MM.1S (cell line): ENCODE measurements around the gene EIF3L.
A peak's percentile ranks its signal among the peaks of the same experiment; 100 is the strongest.

Experiments used
- DNase-seq: peaks from one replicate; pipeline ENCODE4 v3.0.0-alpha.2; 2015
- H2AFZ ChIP-seq: fragments of 300-600 bp; sonication (generic); 2 replicates; pipeline ENCODE4 v1.6.0; 2016; ENCODE audit warnings: antibody characterized with exemption, low read length
- H3F3A ChIP-seq: fragments of 300-600 bp; sonication (generic); 2 replicates; pipeline ENCODE4 v1.6.1; 2016; ENCODE audit warnings: mild to moderate bottlenecking, antibody characterized with exemption, low read length, moderate library complexity, mixed read lengths; ENCODE audit not compliant: insufficient read depth
- H3K27ac ChIP-seq: fragments of 300-600 bp; sonication (generic); 2 replicates; pipeline ENCODE4 v1.5.1; 2016; ENCODE audit warnings: mild to moderate bottlenecking, low read length
- H3K27me3 ChIP-seq: fragments of 300-600 bp; sonication (generic); replicated peaks from 2 replicates; pipeline ENCODE4 v1.6.0; 2016; ENCODE audit warnings: low read length; ENCODE audit not compliant: insufficient read depth
- H3K36me3 ChIP-seq: fragments of 300-600 bp; sonication (generic); replicated peaks from 2 replicates; pipeline ENCODE4 v1.6.1; 2016; ENCODE audit warnings: mild to moderate bottlenecking, low read length, mixed read lengths; ENCODE audit not compliant: insufficient read depth
- H3K4me1 ChIP-seq: fragments of 300-600 bp; sonication (generic); 2 replicates; pipeline ENCODE4 v1.6.1; 2016; ENCODE audit warnings: low read length, mixed read lengths
- H3K4me2 ChIP-seq: fragments of 300-600 bp; sonication (generic); 2 replicates; pipeline ENCODE4 v1.6.0; 2016; ENCODE audit warnings: low read depth, low read length
- H3K4me3 ChIP-seq: fragments of 300-600 bp; sonication (generic); 2 replicates; pipeline ENCODE4 v1.5.1; 2016; ENCODE audit warnings: low read length, mixed read lengths
- H3K79me2 ChIP-seq: fragments of 300-600 bp; sonication (generic); 2 replicates; pipeline ENCODE4 v1.6.1; 2016; ENCODE audit warnings: mixed run types, low read length, mixed read lengths
- H3K9ac ChIP-seq: fragments of 300-600 bp; sonication (generic); 2 replicates; pipeline ENCODE4 v1.6.1; 2016; ENCODE audit warnings: low read length, mixed read lengths
- H3K9me2 ChIP-seq: fragments of 300-600 bp; sonication (generic); replicated peaks from 2 replicates; pipeline ENCODE4 v1.6.1; 2016; ENCODE audit warnings: mild to moderate bottlenecking, low read length, mixed read lengths; ENCODE audit not compliant: insufficient read depth
- H3K9me3 ChIP-seq: fragments of 300-600 bp; sonication (generic); replicated peaks from 2 replicates; pipeline ENCODE4 v1.6.1; 2016; ENCODE audit warnings: mild to moderate bottlenecking, low read length, mixed read lengths; ENCODE audit not compliant: insufficient read depth
- H4K20me1 ChIP-seq: fragments of 300-600 bp; sonication (generic); 2 replicates; pipeline ENCODE4 v1.6.1; 2016; ENCODE audit warnings: mild to moderate bottlenecking, low read length, moderate library complexity, mixed read lengths; ENCODE audit not compliant: insufficient read depth
- CTCF ChIP-seq: fragments of 300-600 bp; sonication (generic); IDR thresholded peaks from 2 replicates; pipeline ENCODE4 v1.5.1; 2016; ENCODE audit warnings: antibody characterized with exemption, low read length, mixed read lengths
- EZH2 ChIP-seq: fragments of 300-600 bp; sonication (generic); optimal IDR thresholded peaks from 2 replicates; pipeline ENCODE3; 2017; ENCODE audit warnings: low read depth, mild to moderate bottlenecking, antibody characterized with exemption, low read length, mixed read lengths
- EZH2phosphoT487 ChIP-seq: fragments of 300-600 bp; sonication (generic); IDR thresholded peaks from 2 replicates; pipeline ENCODE4 v1.6.1; 2018; ENCODE audit warnings: antibody characterized with exemption, low read length

Gene EIF3L

GRCh38 chr22:37802310-37803194, 46.7 kb upstream of the EIF3L start:
- H3K27ac ChIP-seq = no peak overlapping the region
- no peaks in the 10 kb centered on the region for H3K9me2 ChIP-seq
- H3K9me3 ChIP-seq = no peaks in the 10 kb centered on the region
- H4K20me1 ChIP-seq = no peaks in the 10 kb centered on the region
- H3K79me2 ChIP-seq = no peaks in the 10 kb centered on the region
- peak overlapping the region; percentile 56 for H3K4me2 ChIP-seq
- no peak overlapping the region for H3K9ac ChIP-seq
- H2AFZ ChIP-seq = no peak overlapping the region
- 0 out of 2 replicates have a peak, but pooled peaks cover 5% of the 10 kb centered on the region for H3F3A ChIP-seq
- peak overlapping the region; percentile 28; the same call in 1 of the 2 replicates for H3K4me3 ChIP-seq
- H3K27me3 ChIP-seq = peaks cover 66% of the 10 kb centered on the region
- no peaks in the 10 kb centered on the region for H3K36me3 ChIP-seq
- TF ChIP-seq EZH2phosphoT487 (no peak), CTCF (no peak), EZH2 (no peak)
- no peak for DNase-seq
- no peaks in the 10 kb centered on the region for H3K4me1 ChIP-seq

- H2AFZ ChIP-seq = no peak overlapping the region
Measured at GRCh38 chr22:37803195-37803638, 46.0 kb upstream of the EIF3L start.

GRCh38 chr22:37803639-37804351, 45.4 kb upstream of the EIF3L start:
- no peak overlapping the region for H3K9ac ChIP-seq
- H3K4me2 ChIP-seq = no peak overlapping the region
- DNase-seq = no peak

More at GRCh38 chr22:37803195-37803638, 46.0 kb upstream of the EIF3L start:
- Histone ChIP-seq H3K27me3 (peaks cover 66% of the 10 kb centered on the region), H3K4me3 (no peak overlapping the region), H3K27ac (no peak overlapping the region), H3K4me1 (no peaks in the 10 kb centered on the region), H4K20me1 (no peaks in the 10 kb centered on the region), H3K79me2 (no peaks in the 10 kb centered on the region), H3K4me2 (no peak overlapping the region; the same call in 1 of the 2 replicates), H3K9ac (no peak overlapping the region), H3K9me3 (no peaks in the 10 kb centered on the region), H3K9me2 (no peaks in the 10 kb centered on the region), H3K36me3 (no peaks in the 10 kb centered on the region), H3F3A (0 out of 2 replicates have a peak, but pooled peaks cover 5% of the 10 kb centered on the region)
- no peak for TF ChIP-seq EZH2phosphoT487
- DNase-seq = no peak

More at GRCh38 chr22:37803639-37804351, 45.4 kb upstream of the EIF3L start:
- H2AFZ ChIP-seq = no peak overlapping the region
- no peaks in the 10 kb centered on the region for H3K79me2 ChIP-seq
- no peaks in the 10 kb centered on the region for H3K9me2 ChIP-seq
- H3K9me3 ChIP-seq = no peaks in the 10 kb centered on the region
- no peak overlapping the region for H3K4me3 ChIP-seq
- H3K36me3 ChIP-seq = no peaks in the 10 kb centered on the region
- no peak overlapping the region for H3K27ac ChIP-seq
- H3K4me1 ChIP-seq = no peaks in the 10 kb centered on the region
- peaks cover 67% of the 10 kb centered on the region for H3K27me3 ChIP-seq
- TF ChIP-seq EZH2phosphoT487 (no peak), CTCF (no peak)
- 0 out of 2 replicates have a peak, but pooled peaks cover 5% of the 10 kb centered on the region for H3F3A ChIP-seq
- no peaks in the 10 kb centered on the region for H4K20me1 ChIP-seq
